Astrocyte of the spinal cord (primary cell): ENCODE results near the gene NPR3.

Source experiments
- DNase-seq: peaks from one replicate; pipeline ENCODE4 v3.0.0; 2011; ENCODE audit warnings: low read depth, low spot score
- H3K4me3 ChIP-seq: 2 replicates; pipeline ENCODE4 v1.5.1; 2011; ENCODE audit warnings: low read depth, mild to moderate bottlenecking, low read length, moderate library complexity
- in situ Hi-C: cut with HindIII; loops from 2 replicates; pipeline ENCODE4 v1.10.0; 2017; ENCODE audit warnings: low sequenced_read_pairs
- TF ChIP-seq, protein P1 (sequence below): IDR thresholded peaks from 2 replicates; pipeline ENCODE4 v1.5.1; 2012; ENCODE audit warnings: low read depth, mild to moderate bottlenecking, low read length, inconsistent platforms

The NPR3 gene

GRCh38 chr5:32720300-32720699 lies 9.2 kb downstream of the NPR3 start:
- in situ Hi-C loops, result no loop called here
- H3K4me3 ChIP-seq, result no peak overlapping the region
- DNase-seq, result no peak
- TF ChIP-seq, protein P1, sequence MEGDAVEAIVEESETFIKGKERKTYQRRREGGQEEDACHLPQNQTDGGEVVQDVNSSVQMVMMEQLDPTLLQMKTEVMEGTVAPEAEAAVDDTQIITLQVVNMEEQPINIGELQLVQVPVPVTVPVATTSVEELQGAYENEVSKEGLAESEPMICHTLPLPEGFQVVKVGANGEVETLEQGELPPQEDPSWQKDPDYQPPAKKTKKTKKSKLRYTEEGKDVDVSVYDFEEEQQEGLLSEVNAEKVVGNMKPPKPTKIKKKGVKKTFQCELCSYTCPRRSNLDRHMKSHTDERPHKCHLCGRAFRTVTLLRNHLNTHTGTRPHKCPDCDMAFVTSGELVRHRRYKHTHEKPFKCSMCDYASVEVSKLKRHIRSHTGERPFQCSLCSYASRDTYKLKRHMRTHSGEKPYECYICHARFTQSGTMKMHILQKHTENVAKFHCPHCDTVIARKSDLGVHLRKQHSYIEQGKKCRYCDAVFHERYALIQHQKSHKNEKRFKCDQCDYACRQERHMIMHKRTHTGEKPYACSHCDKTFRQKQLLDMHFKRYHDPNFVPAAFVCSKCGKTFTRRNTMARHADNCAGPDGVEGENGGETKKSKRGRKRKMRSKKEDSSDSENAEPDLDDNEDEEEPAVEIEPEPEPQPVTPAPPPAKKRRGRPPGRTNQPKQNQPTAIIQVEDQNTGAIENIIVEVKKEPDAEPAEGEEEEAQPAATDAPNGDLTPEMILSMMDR, result no peak

- in situ Hi-C loops, result no loop called here
- no peak overlapping the region for H3K4me3 ChIP-seq
- TF ChIP-seq, protein P1, result no peak
- no peak for DNase-seq
These were observed 10.5 kb downstream of the NPR3 start for GRCh38 chr5:32721626-32722025.

DNA sequence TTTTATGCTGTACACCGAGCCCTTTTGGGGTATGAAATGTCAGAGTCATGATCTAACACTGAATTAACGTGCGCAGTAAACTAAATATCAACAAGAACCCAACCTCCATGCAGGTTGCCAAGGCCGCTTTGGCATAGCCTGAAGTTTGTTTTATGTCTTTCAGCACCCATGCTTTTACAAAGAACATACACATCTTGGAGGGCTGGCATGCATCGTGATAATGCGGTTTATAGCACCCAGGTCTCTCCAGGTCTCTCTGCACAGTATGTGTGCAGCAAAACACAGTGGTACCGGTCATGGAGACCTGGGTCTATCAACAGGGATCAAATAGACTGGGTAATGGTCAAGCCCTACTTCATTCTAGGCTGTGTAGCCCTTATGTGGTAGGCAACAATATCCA lies 11.8 kb downstream of the NPR3 start:
- no peak for DNase-seq
- TF ChIP-seq, protein P1, result no peak
- no peak overlapping the region for H3K4me3 ChIP-seq
- in situ Hi-C loops, result no loop called here

- DNase-seq, result no peak
- H3K4me3 ChIP-seq, result no peak overlapping the region
- in situ Hi-C loops, result no loop called here
- TF ChIP-seq, protein P1, result no peak
These were observed 13.4 kb downstream of the NPR3 start for GRCh38 chr5:32724526-32724925.

DNA sequence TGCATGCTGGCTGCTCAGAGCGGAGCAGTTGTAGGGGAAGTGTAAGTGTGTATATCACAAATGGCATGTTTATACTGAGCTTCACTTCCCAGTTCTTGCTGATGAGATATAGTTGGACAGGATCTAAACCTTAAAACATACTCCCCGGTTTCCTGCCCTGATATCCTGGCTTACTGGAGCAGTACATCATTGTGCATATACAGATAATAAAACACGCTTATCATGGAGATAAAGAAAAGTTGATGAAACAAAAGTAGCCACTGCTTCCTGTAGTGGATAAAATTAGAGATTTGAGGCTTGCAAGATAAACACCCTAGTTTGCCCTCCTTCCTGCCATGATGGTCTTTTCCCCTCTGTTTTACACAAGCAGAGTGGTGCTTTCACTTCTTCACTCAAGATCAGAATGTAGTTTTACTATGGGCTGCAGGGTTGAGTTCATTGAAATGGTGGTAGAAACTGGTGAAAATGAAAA lies 15.0 kb downstream of the NPR3 start:
- no peak for DNase-seq
- H3K4me3 ChIP-seq, result no peak overlapping the region
- TF ChIP-seq, protein P1, result no peak
- in situ Hi-C loops, result no loop called here

DNA sequence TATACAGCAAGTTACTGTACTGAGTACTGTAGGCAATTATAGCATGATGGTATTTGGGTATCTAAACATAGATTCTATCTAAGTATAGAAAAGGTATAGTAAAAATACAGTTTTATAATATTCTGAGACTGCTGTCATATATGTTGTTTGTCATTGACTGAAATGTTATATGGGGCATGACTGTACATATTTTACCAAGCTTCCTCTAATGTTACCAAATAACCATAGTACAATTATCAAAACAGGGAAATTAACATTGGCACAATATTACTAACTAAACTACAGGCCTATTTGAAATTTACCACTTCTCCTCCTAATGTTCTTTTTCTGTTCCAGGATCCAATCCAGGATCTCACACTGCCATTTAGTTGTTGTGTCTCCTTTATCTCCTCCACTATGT lies 18.5 kb downstream of the NPR3 start:
- no peak for DNase-seq
- TF ChIP-seq, protein P1, result no peak
- in situ Hi-C loops, result no loop called here
- H3K4me3 ChIP-seq, result no peak overlapping the region
